K562 (cell line): ENCODE results near the gene MAGEB2. TPM values are rescaled to one million over a fixed set of nuclear protein-coding genes. Genes with fewer than 3 reads are reported as not detected.

Source experiments
- ATAC-seq: fragments of 200-7000 bp; cut with Tn5 transposase; 3 replicates; pipeline ENCODE4 v1.9.1; 2020; ENCODE audit warnings: moderate library complexity
- BruUV-seq: library from RNA; stranded (reverse); fragments of 400-500 nt; replicated peaks from 2 replicates; lab custom pipeline; 2021; lab: Mats Ljungman, UMichigan
- CTCF ChIA-PET: fragments of 300-600 bp; formaldehyde crosslinking; extraction: SDS; loops from one replicate; lab custom pipeline; 2021; ENCODE audit warnings: low intra/inter-chr PET ratio; lab: Yijun Ruan, JAX
- POLR2A ChIA-PET: fragments of 300-600, 350-650 bp; sonication (Branson Sonifier 250); formaldehyde crosslinking; extraction: SDS; loops from one replicate; lab custom pipeline; 2021; ENCODE audit warnings: antibody characterized with exemption, inconsistent platforms; lab: Yijun Ruan, JAX
- DNase-seq, 4 experiments: peaks; one replicate each; pipeline versions ENCODE4 v3.0.0 to v3.0.0-alpha.2; 2011 to 2018; ENCODE audit warnings: low spot score in 3 of 4, mixed read lengths in 3 of 4; ENCODE audit errors: extremely low read depth in 1 of 4
- FAIRE-seq: peaks from 2 replicates; lab custom pipeline; 2011; peaks lifted over from hg19 to GRCh38; lab: Jason Lieb, UNC
- H2AFZ ChIP-seq: 2 replicates; pipeline ENCODE4 v1.6.0; 2011; ENCODE audit warnings: low read depth, low read length, control low read depth, inconsistent platforms
- H3K27ac ChIP-seq: fragments of 200-600 bp; 3 replicates; pipeline ENCODE4 v1.8.0; 2011; ENCODE audit warnings: low read depth, mild to moderate bottlenecking, control low read depth, inconsistent platforms, low read length, moderate library complexity, mixed read lengths; ENCODE audit errors: extremely low read depth
- H3K27me3 ChIP-seq, 2 experiments: fragments of 300-600 bp in 1 of 2; 2 replicates in 1 of 2; 3 replicates in 1 of 2; pipeline versions ENCODE4 v1.6.0 to v1.8.0; 2011; ENCODE audit warnings: inconsistent platforms in 2 of 2, low read length in 2 of 2, mild to moderate bottlenecking in 1 of 2, mixed read lengths in 1 of 2, moderate library complexity in 1 of 2; ENCODE audit not compliant: control insufficient read depth in 2 of 2, insufficient read depth in 2 of 2
- H3K36me3 ChIP-seq: fragments of 300-600 bp; 3 replicates; pipeline ENCODE4 v1.8.0; 2011; ENCODE audit warnings: mild to moderate bottlenecking, low read length, inconsistent platforms; ENCODE audit not compliant: control insufficient read depth, insufficient read depth
- H3K4me1 ChIP-seq, 2 experiments: fragments of 200-600 bp in 1 of 2; replicated peaks in 1 of 2; 2 replicates in 1 of 2; 3 replicates in 1 of 2; pipeline versions ENCODE4 v1.5.1 to v1.8.0; 2011; ENCODE audit warnings: inconsistent platforms in 2 of 2, low read length in 2 of 2, mild to moderate bottlenecking in 1 of 2, mixed read lengths in 1 of 2, moderate library complexity in 1 of 2; ENCODE audit not compliant: control insufficient read depth in 2 of 2, insufficient read depth in 2 of 2
- H3K4me2 ChIP-seq: 2 replicates; pipeline ENCODE4 v1.6.1; 2011; ENCODE audit warnings: low read length, control low read depth, inconsistent platforms, mixed read lengths; ENCODE audit not compliant: insufficient read depth
- H3K4me3 ChIP-seq: fragments of 200-600 bp; sonication (generic), shearing (Covaris generic); 2 replicates; pipeline ENCODE4 v1.5.1; 2016; ENCODE audit warnings: control low read depth, inconsistent platforms
- H3K79me2 ChIP-seq: fragments of 200-600 bp; 3 replicates; pipeline ENCODE4 v1.8.0; 2011; ENCODE audit warnings: low read length, inconsistent platforms; ENCODE audit not compliant: control insufficient read depth, insufficient read depth
- H3K9ac ChIP-seq, 2 experiments: 2 replicates each; pipeline versions ENCODE4 v1.6.0 to v1.6.1; 2011; ENCODE audit warnings: low read depth in 2 of 2, low read length in 2 of 2, control low read depth in 1 of 2, inconsistent platforms in 1 of 2, mild to moderate bottlenecking in 1 of 2, mixed read lengths in 1 of 2; ENCODE audit not compliant: insufficient read depth in 1 of 2
- H3K9me1 ChIP-seq: one replicate; pipeline ENCODE4 v1.6.0; 2011; ENCODE audit warnings: inconsistent platforms, mild to moderate bottlenecking, low read length, moderate library complexity; ENCODE audit not compliant: control insufficient read depth, insufficient read depth
- H3K9me3 ChIP-seq: replicated peaks from 2 replicates; pipeline ENCODE4 v1.5.1; 2011; ENCODE audit warnings: low read depth, low read length, inconsistent platforms; ENCODE audit not compliant: control insufficient read depth, insufficient read depth
- H4K20me1 ChIP-seq: replicated peaks from 2 replicates; pipeline ENCODE4 v1.6.1; 2011; ENCODE audit warnings: low read length, inconsistent platforms, mixed read lengths; ENCODE audit not compliant: control insufficient read depth, insufficient read depth
- BDP1 ChIP-seq: IDR thresholded peaks from 3 replicates; pipeline ENCODE4 v1.6.1; 2011; ENCODE audit not compliant: insufficient read length, insufficient read depth
- DLX4 ChIP-seq: fragments of 250-450 bp; sonication (Bioruptor Pico); IDR thresholded peaks from 2 replicates; pipeline ENCODE4 v1.6.1; 2021; ENCODE audit warnings: mild to moderate bottlenecking
- ELF1 ChIP-seq: fragments of 200-800 bp; sonication (Bioruptor generic); IDR thresholded peaks from 2 replicates; pipeline ENCODE4 v1.6.1; 2016; ENCODE audit warnings: missing genetic modification characterization, missing compliant biosample characterization
- JUNB ChIP-seq: fragments of 450-650 bp; formaldehyde crosslinking; conservative IDR thresholded peaks from 2 replicates; pipeline ENCODE4 v1.4.0; 2020; ENCODE audit warnings: mild to moderate bottlenecking
- NFATC3 ChIP-seq: fragments of 450-650 bp; IDR thresholded peaks from 2 replicates; pipeline ENCODE4 v1.6.1; 2017; ENCODE audit warnings: mild to moderate bottlenecking
- RBM14 ChIP-seq: fragments of 200-400 bp; formaldehyde crosslinking; IDR thresholded peaks from 2 replicates; pipeline ENCODE4 v1.6.1; 2018; ENCODE audit warnings: low read depth, mild to moderate bottlenecking, low read length, moderate library complexity, borderline replicate concordance; ENCODE audit not compliant: insufficient read depth
- RFX5 ChIP-seq: IDR thresholded peaks from 2 replicates; pipeline ENCODE4 v1.6.1; 2011; ENCODE audit warnings: low read depth, mild to moderate bottlenecking, improper control_type of control experiment, low read length
- SAP30 ChIP-seq: fragments of 200-600 bp; sonication (generic); IDR thresholded peaks from 2 replicates; pipeline ENCODE4 v1.6.1; 2012; ENCODE audit warnings: borderline replicate concordance, low read depth, mild to moderate bottlenecking, moderate library complexity, low read length, control low read depth, inconsistent platforms; ENCODE audit not compliant: insufficient read depth, poor library complexity, severe bottlenecking
- SREBF1 ChIP-seq: fragments of 150-350 bp; IDR thresholded peaks from 2 replicates; pipeline ENCODE4 v1.6.1; 2014; ENCODE audit warnings: antibody characterized with exemption, low read depth, low read length, borderline replicate concordance
- TBL1XR1 ChIP-seq, 2 experiments: IDR thresholded peaks; 2 replicates each; pipeline ENCODE4 v1.6.1; 2012; ENCODE audit warnings: improper control_type of control experiment in 2 of 2, low read length in 2 of 2, mild to moderate bottlenecking in 1 of 2
- ZBTB12 ChIP-seq: fragments of 250-450 bp; sonication (Bioruptor Pico); IDR thresholded peaks from 2 replicates; pipeline ENCODE4 v1.4.0; 2020
- ZBTB7A ChIP-seq: IDR thresholded peaks from 2 replicates; pipeline ENCODE4 v1.6.1; 2011; ENCODE audit warnings: low read depth, mild to moderate bottlenecking, low read length, moderate library complexity, borderline replicate concordance; ENCODE audit not compliant: control insufficient read depth
- ZBTB9 ChIP-seq: fragments of 450-650 bp; formaldehyde crosslinking; IDR thresholded peaks from 2 replicates; pipeline ENCODE4 v1.4.0; 2020; ENCODE audit warnings: mild to moderate bottlenecking, moderate library complexity
- ZHX1 ChIP-seq: fragments of 150-350 bp; conservative IDR thresholded peaks from 2 replicates; pipeline ENCODE4 v1.6.1; 2014; ENCODE audit warnings: low read length
- ZNF212 ChIP-seq: fragments of 450-650 bp; formaldehyde crosslinking; IDR thresholded peaks from 2 replicates; pipeline ENCODE4 v1.4.0; 2020; ENCODE audit warnings: mild to moderate bottlenecking
- ZSCAN29 ChIP-seq: fragments of 450-650 bp; IDR thresholded peaks from 2 replicates; pipeline ENCODE4 v1.6.1; 2017
- WGBS: fragments of 100-300 bp; shearing (Covaris generic); methylation state at CpG from one replicate; pipeline ENCODE4 v1.1.6; 2016; ENCODE audit warnings: low coverage, mixed read lengths; ENCODE audit not compliant: insufficient coverage; ENCODE audit errors: missing lambda C conversion rate; 5-methylcytosine and 5-hydroxymethylcytosine counted together
- in situ Hi-C: fragments of 300-500 bp; cut with MboI; formaldehyde crosslinking; loops from 4 replicates; pipeline ENCODE4 v1.15.0; 2018; ENCODE audit warnings: inconsistent platforms, mixed read lengths
- intact Hi-C: fragments of 100-400 bp; cut with micrococcal nuclease; formaldehyde crosslinking; loops from 2 replicates; pipeline ENCODE4 v1.14.2; 2022
- polyA plus RNA-seq, 8 experiments: library from polyadenylated mRNA; depleted of rRNA in 4 of 8; stranded (reverse) in 5 of 8; unstranded in 3 of 8; fragments of >200 nt; fragmentation: Nextera tagmentation in 2 of 8; fragmentation: Illumina TruSeq in 1 of 8; extraction: Ambion mirVana in 2 of 8; extraction: Trizol in 1 of 8; gene quantifications; 2 replicates each; pipeline versions ENCODE4 v1.2.1 to v1.2.3, GENCODE V29; 2011 to 2014; ENCODE audit warnings: inconsistent platforms in 1 of 8, missing spikeins in 1 of 8
- total RNA-seq, 7 experiments: library from RNA; depleted of rRNA in 6 of 7; stranded (reverse); fragments of >200 nt in 6 of 7; fragmentation: Illumina TruSeq in 2 of 7; extraction: Trizol in 2 of 7; gene quantifications; 2 replicates each; pipeline versions ENCODE4 v1.2.1 to v1.2.3, GENCODE V29; 2011 to 2021; ENCODE audit warnings: low replicate concordance in 1 of 7

Gene MAGEB2
- total and polyA plus RNA-seq, 9 of the 15 experiments (the other 6 are each of a cell fraction or from before 2014, with no cell fraction given) = 21.6 to 277 (median 88.8) TPM

- no peak for TF ChIP-seq ZBTB12 (CRISPR knock-in tag)
These were observed 37.9 kb downstream of the MAGEB2 start (continued) for GRCh38 chrX:30253257-30253656.

- no peak for FAIRE-seq
- BruUV-seq = no TSS peak
- Histone ChIP-seq H2AFZ (no peak overlapping the region), H3K4me1 (no peaks in the 10 kb centered on the region), H3K9me1 (no peaks in the 10 kb centered on the region), H3K4me2 (no peak overlapping the region), H3K9ac (no peak overlapping the region), H3K79me2 (no peaks in the 10 kb centered on the region), H3K9me3 (no peaks in the 10 kb centered on the region), H3K4me3 (no peak overlapping the region), H4K20me1 (no peaks in the 10 kb centered on the region), H3K27me3 (no peaks in the 10 kb centered on the region), H3K36me3 (no peaks in the 10 kb centered on the region), H3K27ac (no peak overlapping the region)
- DNase-seq = no peak
- intact Hi-C loops (no loop called here), in situ Hi-C loops (no loop called here)
- ATAC-seq = no peak
- WGBS = 0% methylated on average over 2 of the region's 2 CpGs
- ChIA-PET CTCF (no interaction called here), POLR2A (interaction anchor here (0.6 kb wide), 1 partner anchor 24 kb away, joined by 3 read pairs; no protein-coding TSS in a partner anchor)
- TF ChIP-seq BDP1 (no peak), JUNB (CRISPR knock-in tag) (no peak), SREBF1 (no peak), TBL1XR1 (IDR thresholded peaks at IDR 0.05; ENCODE audit: low read length in 2 of 2) (no peak), RFX5 (no peak), DLX4 (CRISPR knock-in tag) (no peak), ZBTB7A (no peak), NFATC3 (no peak), ZNF212 (CRISPR knock-in tag) (no peak), ZBTB9 (CRISPR knock-in tag) (no peak), ZSCAN29 (no peak), RBM14 (no peak), SAP30 (no peak), ZHX1 (no peak), ELF1 (no peak)
These were observed 44.6 kb downstream of the MAGEB2 start for GRCh38 chrX:30259927-30260326.
